Measurements from ENCODE around the gene VPREB3. TPM values are rescaled to one million over a fixed set of nuclear protein-coding genes. Genes with fewer than 3 reads are reported as not detected.
A peak's percentile ranks its signal among the peaks of the same experiment; 100 is the strongest.

Gene VPREB3
- total RNA-seq, 6 donors from 2014 or later: 0.74 to 0.80 TPM; not detected in 4

DNA sequence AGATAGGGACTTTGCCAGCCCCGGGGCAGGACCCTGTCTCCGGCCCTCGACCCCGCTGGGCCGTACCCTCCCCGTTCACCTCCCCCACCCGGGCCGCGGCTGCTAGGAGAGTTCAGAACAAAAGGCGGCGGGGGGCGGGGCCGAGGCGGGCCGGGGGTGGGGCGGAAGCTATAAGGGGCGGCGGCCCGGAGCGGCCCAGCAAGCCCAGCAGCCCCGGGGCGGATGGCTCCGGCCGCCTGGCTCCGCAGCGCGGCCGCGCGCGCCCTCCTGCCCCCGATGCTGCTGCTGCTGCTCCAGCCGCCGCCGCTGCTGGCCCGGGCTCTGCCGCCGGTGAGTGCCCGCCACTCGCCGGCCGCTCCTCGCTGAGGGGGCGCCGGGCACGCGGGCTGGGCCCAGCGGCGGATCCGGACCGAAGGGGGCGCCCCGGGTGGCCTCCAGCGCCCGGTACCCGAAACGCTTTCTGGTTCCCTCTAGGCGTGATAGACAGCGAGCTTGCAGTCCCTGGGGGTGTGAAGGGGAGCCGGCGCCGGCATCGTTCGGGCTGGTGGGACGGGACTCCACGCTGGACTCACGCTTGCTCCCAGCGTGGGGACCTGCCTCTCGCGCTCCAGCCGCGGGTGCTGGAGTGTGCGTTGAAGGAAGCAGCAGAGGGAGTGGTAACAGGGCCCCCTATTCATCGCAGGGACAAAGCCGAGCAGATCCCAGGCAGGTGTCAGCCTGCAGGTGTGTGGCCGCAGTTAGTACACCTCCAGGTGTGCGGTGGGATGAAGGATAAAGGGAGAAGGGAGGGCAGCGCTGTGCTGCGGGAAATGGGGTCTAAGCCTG lies 18.6 kb upstream of the VPREB3 start, which contains the start of gene MMP11:
Gene MMP11, plus strand, starts transcription at position 201 of the 825 bp plus-strand sequence. Its CDS starts 22 bp downstream, at position 223.
- ATAC-seq (ENCODE audit: low FRiP score in 2 of 2) (peak in 1 of 2 donors; percentile 67), DNase-seq (peak; percentile 54 to 92)
- peak within 1 kb of the TSS in 3 of 4 donors; percentile 48 to 55 (median 55) for H3K4me3 ChIP-seq
- no peaks in the 10 kb centered on the region for H3K9me3 ChIP-seq
- no peaks in the 10 kb centered on the region for H3K27me3 ChIP-seq
- H3K4me1 ChIP-seq: peaks cover 23 to 43% (median 32%) of the 10 kb centered on the region in 4 donors
- 7 to 23% methylated on average over 15 to 42 of the region's 79 CpGs for WGBS, 2 donors
- peak within 1 kb of the TSS in 1 of 4 donors; percentile 20 for H3K27ac ChIP-seq
- H3K36me3 ChIP-seq: no peaks in the 10 kb centered on the region
- TF ChIP-seq POLR2AphosphoS5 (IDR thresholded peaks at IDR 0.05) (no peak), EP300 (IDR thresholded peaks at IDR 0.05) (no peak), POLR2A (IDR thresholded peaks at IDR 0.05) (no peak)
- TF ChIP-seq, protein P1, sequence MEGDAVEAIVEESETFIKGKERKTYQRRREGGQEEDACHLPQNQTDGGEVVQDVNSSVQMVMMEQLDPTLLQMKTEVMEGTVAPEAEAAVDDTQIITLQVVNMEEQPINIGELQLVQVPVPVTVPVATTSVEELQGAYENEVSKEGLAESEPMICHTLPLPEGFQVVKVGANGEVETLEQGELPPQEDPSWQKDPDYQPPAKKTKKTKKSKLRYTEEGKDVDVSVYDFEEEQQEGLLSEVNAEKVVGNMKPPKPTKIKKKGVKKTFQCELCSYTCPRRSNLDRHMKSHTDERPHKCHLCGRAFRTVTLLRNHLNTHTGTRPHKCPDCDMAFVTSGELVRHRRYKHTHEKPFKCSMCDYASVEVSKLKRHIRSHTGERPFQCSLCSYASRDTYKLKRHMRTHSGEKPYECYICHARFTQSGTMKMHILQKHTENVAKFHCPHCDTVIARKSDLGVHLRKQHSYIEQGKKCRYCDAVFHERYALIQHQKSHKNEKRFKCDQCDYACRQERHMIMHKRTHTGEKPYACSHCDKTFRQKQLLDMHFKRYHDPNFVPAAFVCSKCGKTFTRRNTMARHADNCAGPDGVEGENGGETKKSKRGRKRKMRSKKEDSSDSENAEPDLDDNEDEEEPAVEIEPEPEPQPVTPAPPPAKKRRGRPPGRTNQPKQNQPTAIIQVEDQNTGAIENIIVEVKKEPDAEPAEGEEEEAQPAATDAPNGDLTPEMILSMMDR (IDR thresholded peaks at IDR 0.05): no peak

DNA sequence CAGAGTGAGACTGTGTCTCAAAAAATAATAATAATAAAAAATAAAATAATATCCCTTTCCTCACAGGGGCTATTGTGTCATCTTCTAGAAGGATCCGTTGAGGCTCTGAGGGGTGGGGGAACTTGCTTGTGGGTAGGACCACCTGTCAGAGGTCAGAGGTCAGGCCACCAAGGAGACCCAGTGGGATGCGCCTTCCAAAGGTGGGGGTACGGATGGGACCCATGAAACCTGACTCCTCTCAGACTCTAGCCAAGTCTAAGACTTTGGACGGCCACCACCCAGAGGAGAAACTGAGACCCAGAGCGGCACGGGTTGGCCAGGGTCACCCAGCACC lies 18.1 kb upstream of the VPREB3 start:
- DNase-seq: no peak
- TF ChIP-seq POLR2AphosphoS5 (IDR thresholded peaks at IDR 0.05) (no peak), POLR2A (IDR thresholded peaks at IDR 0.05) (no peak)
- Histone ChIP-seq H3K4me1 (peaks cover 24 to 47% (median 34%) of the 10 kb centered on the region in 4 donors), H3K4me3 (peak overlapping the region in 3 of 4 donors; percentile 48 to 55 (median 55)), H3K27ac (no peak overlapping the region), H3K9me3 (no peaks in the 10 kb centered on the region), H3K27me3 (no peaks in the 10 kb centered on the region), H3K36me3 (no peaks in the 10 kb centered on the region)
- no peak for ATAC-seq (ENCODE audit: low FRiP score in 2 of 2)
- WGBS, 2 donors: 17 to 27% methylated on average over 3 to 5 of the region's 6 CpGs

DNA sequence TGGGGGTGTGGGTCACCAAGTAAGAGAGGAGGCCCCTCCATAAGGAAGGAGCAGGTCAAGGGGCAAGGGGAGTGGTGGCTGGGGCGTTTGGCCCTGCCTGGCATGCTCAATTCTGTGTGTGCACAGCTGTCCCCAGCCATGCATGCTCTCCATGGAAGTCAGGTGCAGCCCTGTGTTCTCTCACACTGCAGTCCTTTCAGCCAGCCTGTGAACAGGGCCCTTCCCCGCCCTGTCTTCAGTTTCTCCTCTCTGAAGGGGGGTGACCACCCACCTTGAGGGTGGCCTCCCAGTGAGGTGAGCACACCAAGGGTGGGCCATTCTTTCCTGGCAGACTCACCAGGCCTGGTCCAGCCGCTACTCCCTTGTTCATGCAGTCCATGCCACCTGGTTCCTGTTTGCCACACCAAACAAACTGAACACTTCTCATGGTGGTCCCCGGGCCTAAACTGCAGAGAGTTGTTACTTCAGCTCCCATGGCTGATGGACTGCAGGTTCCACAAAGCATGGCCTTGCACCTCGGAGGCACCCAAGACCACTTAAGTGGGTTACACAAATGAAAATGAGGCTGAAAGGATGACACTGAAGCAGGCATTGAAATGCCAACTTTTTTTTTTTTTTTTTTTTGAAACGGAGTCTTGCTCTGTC lies 15.2 kb upstream of the VPREB3 start:
- no peak for ATAC-seq (ENCODE audit: low FRiP score in 2 of 2)
- Histone ChIP-seq H3K9me3 (no peaks in the 10 kb centered on the region), H3K36me3 (no peaks in the 10 kb centered on the region), H3K4me3 (no peak overlapping the region), H3K27me3 (no peaks in the 10 kb centered on the region), H3K27ac (no peak overlapping the region), H3K4me1 (peaks cover 31 to 54% (median 37%) of the 10 kb centered on the region in 4 donors)
- WGBS, 2 donors: 61 to 79% methylated on average over 5 to 6 of the region's 6 CpGs
- no peak for DNase-seq
- TF ChIP-seq POLR2A (IDR thresholded peaks at IDR 0.05): no peak
- TF ChIP-seq POLR2AphosphoS5 (IDR thresholded peaks at IDR 0.05): no peak
- TF ChIP-seq, protein P1 (IDR thresholded peaks at IDR 0.05): no peak
- no peak for TF ChIP-seq EP300 (IDR thresholded peaks at IDR 0.05)

DNA sequence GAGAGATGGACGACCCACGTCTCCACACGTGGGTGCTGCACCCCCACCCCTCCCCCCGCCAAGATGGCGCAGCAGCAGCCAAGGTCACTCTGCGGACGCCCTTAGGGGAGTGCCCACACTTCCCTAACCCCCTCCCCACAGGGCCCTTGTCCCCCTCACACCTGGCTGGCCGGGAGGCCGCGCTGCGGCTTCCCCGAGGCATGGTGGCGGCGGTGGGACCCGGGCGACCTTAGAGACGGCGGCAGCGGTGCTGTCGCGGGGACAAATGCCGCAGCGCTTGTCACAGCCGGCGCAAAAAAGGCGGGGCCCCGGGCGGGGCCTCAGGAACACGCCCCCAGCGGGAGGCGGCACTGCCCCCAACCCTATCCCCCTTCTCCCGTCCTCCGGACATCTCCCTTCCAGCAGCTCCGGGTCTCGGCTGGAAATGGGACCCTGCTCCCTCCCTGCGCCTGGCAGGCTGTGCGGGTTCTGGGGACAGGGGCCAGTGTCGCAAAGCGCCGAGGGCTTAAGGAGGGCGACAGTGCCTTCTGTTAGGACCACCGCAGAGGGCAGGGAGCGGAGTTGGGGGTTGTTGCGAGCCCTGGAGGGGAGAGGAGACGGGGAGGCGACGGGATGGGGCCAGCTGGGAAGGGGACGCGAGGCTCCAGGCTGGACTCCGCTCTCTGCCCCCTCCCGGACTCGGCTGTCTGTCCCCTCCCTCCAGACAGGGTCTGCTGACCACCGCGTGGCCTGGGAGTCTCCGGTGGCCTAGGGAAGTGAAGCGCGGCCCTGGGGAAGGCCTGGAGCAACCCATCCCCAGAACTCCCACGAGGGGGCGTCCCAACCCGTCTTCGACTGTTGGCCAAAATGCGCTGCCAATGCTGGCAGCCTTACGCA lies 13.7 kb upstream of the VPREB3 start, which contains the start of gene CHCHD10:
Gene CHCHD10, minus strand, starts transcription at position 300 of the 876 bp plus-strand sequence. Its CDS starts 98 bp downstream, at position 202.
- ATAC-seq (ENCODE audit: low FRiP score in 2 of 2) (peak; percentile 85 to 87), DNase-seq (peak; percentile 88 to 96)
- Histone ChIP-seq H3K4me1 (peaks cover 28 to 53% (median 41%) of the 10 kb centered on the region in 4 donors), H3K27me3 (no peaks in the 10 kb centered on the region), H3K27ac (peak within 1 kb of the TSS; percentile 42 to 84 (median 65)), H3K9me3 (no peaks in the 10 kb centered on the region), H3K36me3 (no peaks in the 10 kb centered on the region), H3K4me3 (peak within 1 kb of the TSS; percentile 51 to 73 (median 68))
- WGBS, 2 donors: 0 to 2% methylated on average over 28 to 36 of the region's 63 CpGs
- TF ChIP-seq POLR2AphosphoS5 (IDR thresholded peaks at IDR 0.05) (peak in 1 of 2 donors; percentile 52), POLR2A (IDR thresholded peaks at IDR 0.05) (peak in 3 of 4 donors; percentile 44 to 75 (median 45)), EP300 (IDR thresholded peaks at IDR 0.05) (no peak)
- TF ChIP-seq, protein P1 (IDR thresholded peaks at IDR 0.05): peak; percentile 53 to 89 (median 85)
